Breast epithelium (tissue), 3 donors: ENCODE data around the gene SRP9.

ENCODE experiments used
- POLR2A ChIP-seq: fragments of 450-650 bp; IDR thresholded peaks from one replicate; pipeline ENCODE4 v1.6.1; 2016; ENCODE audit warnings: antibody characterized with exemption, mild to moderate bottlenecking, moderate library complexity
- POLR2AphosphoS5 ChIP-seq, 3 donors: sonication (generic); formaldehyde crosslinking; IDR thresholded peaks; one replicate each; pipeline ENCODE4 v1.6.1; 2017; ENCODE audit warnings: antibody characterized with exemption in 3 of 3
- TF ChIP-seq, protein P1 (sequence below), 3 donors: fragments of 450-650 bp; IDR thresholded peaks; one replicate each; pipeline ENCODE4 v1.5.1; 2016 to 2017; ENCODE audit warnings: antibody characterized with exemption in 3 of 3, mild to moderate bottlenecking in 3 of 3, moderate library complexity in 3 of 3

DNA sequence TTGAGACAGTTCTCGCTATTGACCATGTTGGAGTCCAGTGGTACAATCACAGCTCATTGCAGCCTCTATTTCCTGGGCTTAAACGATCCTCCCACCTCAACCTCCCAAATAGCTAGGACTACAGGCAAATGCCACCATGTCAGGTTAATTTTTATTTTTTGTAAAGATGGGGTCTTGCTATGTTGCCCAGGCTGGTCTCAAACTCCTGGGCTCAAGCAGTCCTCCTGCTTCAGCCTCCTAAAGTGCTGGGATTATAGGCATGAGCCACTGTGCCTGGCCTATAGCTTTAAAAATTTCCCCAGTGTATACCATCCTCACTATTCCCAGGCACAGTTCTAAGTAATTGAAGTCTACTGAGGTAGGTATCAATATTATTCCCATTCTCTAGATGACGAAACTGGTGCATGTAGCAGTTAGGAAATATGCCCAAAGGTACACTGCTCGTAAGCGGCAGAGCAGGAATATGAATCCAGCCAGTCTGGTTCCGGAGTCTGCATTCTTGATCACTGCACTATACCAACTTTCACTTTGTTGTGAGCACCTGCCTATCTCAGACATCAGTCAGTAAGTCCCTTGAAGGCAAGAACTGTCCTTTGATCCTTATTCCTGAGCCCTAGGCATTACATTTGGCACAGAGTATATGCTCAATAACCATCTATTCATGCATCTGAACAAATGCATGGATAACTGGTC lies 11.5 kb upstream of the SRP9 start:
- TF ChIP-seq, protein P1, sequence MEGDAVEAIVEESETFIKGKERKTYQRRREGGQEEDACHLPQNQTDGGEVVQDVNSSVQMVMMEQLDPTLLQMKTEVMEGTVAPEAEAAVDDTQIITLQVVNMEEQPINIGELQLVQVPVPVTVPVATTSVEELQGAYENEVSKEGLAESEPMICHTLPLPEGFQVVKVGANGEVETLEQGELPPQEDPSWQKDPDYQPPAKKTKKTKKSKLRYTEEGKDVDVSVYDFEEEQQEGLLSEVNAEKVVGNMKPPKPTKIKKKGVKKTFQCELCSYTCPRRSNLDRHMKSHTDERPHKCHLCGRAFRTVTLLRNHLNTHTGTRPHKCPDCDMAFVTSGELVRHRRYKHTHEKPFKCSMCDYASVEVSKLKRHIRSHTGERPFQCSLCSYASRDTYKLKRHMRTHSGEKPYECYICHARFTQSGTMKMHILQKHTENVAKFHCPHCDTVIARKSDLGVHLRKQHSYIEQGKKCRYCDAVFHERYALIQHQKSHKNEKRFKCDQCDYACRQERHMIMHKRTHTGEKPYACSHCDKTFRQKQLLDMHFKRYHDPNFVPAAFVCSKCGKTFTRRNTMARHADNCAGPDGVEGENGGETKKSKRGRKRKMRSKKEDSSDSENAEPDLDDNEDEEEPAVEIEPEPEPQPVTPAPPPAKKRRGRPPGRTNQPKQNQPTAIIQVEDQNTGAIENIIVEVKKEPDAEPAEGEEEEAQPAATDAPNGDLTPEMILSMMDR (IDR thresholded peaks at IDR 0.05) = no peak
- TF ChIP-seq POLR2A (no peak), POLR2AphosphoS5 (IDR thresholded peaks at IDR 0.05) (peak in 1 of 3 donors; percentile 66)
